Activated effector memory CD4-positive, alpha-beta T cell treated with Interleukin-2 at 50 U/mL for 16 hours (primary cell): ENCODE data around the gene ARHGEF6.
"Not testable (repeated sequence)": the region's sequence is repeated elsewhere in the genome, so short reads cannot be mapped to it uniquely, and the experiment has no call there.

Source experiments
- DNase-seq: peaks from one replicate; pipeline ENCODE4 v3.0.0-alpha.2; 2020

The ARHGEF6 gene

DNA sequence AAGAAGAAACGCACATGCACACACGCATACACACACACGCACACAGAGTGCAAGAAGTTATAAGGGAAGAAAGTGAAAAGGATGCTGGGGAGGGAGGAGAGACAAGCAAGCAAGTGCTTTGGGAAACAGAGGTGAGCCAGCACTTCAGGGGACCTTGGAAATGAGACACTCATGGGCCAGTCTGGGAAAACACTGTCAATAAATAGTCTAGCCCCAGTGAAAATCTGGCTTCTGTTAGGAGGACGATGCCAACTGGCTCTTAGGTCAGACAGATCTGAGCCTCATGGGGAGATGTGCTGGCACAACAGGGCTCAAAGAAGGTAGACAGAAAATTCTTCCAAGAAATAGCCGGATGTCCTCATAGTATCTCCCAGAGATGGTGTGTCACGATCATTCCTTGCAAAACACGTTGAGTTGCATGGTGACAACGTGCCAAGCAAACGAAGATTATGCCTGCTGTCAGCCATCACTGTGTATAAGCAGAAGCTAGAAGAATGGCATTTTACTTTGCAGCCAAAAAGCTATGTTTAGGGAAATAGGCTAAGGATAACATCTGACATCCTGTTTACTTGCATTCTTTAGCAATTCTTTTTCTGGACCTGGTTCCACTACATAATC is 557 bp upstream of the ARHGEF6 start:
- DNase-seq: no peak

DNA sequence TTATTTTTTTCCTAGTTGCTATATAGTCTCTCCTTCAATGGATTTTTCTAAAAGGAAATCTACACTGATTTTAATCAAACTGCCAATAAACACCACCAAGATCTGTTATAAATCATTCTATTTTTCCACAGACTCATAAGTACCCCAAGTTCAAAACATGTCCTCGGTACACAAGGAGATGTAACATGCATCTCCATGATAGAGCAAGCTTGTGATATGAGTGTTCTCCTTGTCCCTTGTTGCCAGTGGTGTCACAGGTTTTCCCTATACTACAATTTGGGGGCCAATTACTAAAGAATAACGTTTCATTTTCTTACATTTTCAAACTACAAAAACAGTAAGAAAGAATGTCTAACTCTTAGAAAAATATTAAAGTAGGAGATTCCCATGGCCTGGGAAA is 491 bp downstream of the ARHGEF6 start:
- DNase-seq: no peak

DNA sequence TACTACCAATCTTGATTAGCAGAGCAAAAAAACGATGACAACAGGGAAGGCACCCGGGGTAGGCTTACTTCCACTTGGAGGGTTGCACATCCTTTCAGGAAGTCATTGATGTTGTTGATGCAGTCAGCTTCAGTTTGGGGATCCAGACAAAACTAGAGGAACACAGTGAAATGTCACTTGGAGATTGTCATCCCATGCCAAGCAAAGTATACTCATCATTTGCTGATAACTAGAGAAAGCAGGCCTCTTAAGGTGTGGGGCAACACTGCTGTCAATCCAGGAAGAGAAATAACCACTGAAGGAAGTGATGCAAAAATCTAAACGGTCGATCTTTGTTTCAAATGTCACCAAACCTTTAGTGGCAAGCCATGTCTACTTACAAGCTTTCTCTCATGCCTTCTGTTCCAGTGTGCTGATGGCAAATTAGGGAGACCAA is 1.4 kb downstream of the ARHGEF6 start:
- no peak for DNase-seq

DNA sequence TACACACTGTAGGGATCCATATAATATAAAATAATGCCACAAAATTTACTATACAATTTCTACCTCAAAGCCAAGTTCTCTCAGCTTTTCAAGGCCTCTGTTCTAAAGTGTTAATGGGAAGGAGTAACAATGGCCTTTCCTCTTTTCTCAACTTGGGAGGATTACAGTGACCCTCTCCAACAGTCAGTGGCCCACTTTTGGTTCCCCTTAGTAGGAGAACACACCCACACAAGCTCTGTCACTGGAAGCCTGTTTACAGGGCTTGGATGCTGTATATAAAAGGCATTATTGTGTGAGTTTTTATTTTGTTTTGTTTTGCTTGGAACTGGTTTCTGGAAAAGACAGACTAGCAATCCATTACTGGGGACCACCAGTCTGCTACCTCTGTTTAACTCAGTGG is 1.8 kb downstream of the ARHGEF6 start:
- no peak for DNase-seq

DNA sequence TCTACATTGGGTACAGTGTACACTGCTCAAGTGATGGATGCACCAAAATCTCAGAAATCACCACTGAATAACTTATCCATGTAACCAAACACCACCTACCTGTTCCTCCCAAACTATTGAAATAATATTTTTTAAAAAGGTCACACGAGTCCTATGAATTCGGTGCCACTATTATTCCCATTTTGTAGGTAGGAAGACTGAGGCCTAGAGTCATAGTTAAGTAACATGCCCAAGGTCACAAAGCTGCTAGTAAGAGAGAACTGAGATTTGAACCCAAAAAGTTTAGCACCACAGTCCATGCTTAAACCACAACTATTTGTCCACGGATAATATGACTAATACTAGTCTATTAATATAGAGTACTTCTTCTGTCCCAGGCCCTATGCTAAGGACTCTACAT is 2.7 kb downstream of the ARHGEF6 start:
- DNase-seq: no peak

DNA sequence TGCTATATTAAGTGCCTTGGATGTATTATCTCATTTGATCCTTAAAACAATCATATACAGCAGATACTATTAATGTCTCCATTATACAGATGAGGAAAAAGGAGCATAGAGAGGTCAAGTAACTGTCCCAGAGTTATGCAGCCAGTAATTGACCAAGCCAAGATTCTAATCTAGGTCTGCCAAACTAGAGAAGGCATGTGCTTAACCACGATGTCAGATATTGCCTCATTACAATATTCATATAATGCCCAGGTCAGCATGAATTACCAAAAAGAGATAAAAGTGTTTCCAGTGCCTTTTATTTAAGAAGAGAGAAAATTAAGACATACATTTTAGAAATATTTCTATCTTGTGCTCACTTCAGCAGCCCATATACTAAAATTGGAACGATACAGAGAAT is 7.1 kb downstream of the ARHGEF6 start:
- DNase-seq: no peak

DNA sequence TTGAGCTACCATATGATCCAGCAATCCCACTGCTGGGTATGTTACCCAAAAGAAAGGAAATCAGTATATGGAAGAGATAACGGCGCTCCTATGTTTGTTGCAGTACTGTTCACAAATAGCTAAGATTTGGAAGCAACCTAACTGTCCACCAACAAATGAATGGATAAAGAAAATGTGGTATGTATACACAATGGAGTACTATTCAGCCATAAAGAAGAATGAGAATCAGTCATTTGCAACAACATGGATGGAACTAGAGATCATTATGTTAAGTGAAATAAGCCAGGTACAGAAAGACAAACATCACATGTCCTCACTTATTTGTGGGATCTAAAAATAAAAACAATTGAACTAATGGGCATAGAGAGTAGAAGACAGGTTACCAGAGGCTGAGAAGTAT is 8.9 kb downstream of the ARHGEF6 start:
- not testable (repeated sequence) for DNase-seq

DNA sequence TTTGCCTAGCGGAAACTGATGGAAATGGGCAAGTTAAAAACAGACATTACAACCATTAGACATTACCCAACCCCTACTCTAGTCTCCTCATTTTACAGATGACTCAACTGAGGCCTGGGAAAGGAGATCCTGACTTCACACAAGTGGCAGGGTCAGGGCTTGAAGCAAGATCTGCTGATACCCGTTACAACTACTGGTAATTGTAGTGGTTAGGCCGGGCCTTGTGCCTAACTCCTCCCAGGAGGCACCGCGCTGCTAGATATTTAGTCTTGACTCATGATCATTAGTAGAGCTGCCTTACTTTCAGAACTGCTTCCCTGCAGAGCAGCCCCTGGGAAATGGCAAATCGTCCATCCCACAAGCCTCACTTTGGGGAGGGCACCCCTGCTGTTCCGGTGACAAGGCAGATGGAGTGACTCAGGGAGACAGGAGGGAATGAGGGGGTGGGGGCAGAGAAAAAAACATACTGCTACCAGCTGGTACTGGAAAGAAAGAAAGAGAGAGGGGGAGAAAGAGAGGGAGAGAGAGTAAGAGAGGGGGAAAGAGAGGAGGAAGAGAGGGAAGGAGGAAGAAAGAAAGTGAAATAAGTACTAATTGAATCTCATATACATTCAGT is 12.2 kb downstream of the ARHGEF6 start:
- DNase-seq: no peak

DNA sequence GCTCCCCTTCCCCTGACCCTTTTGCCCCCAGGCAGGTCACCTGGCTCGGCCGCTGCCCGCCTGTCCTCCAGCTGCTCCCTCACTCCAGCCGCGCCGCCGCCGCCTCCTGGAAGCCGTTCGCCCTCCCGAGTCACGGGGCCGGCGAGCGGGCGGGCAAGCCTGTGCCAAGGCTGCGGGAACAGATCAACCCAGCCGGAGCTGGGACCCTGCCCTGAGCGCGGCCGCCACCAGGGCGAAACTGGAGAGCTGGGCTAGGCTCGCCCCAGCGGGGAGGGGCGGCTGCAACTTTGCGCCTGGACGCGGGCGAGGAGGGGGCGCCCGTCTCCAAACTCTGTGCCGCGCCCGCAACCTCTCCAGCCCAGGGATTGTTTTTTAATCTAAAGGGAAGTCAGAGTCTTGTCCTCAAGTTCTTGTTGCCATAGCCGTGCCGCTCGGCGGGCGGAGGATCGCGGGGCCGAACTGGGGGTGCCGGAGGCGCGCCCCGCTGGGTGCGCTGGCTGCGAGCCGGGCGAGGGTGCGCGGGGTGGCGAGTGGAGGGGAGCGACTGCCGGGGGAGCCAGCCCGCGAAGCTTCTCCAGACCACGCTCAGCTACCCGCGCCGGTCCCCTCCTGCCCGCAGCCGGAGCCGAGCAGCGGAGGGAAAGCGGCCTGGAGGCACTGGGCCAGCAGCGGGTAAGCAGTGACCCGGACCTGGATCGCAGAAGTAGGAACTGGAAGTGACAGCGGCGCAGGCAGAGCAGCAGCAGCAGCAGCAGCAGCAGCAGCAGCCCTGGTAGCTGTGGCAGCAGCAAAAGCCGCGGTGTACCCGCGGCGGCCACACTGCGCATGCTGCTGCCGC is 13.4 kb downstream of the ARHGEF6 start:
- peak; percentile 46 for DNase-seq

DNA sequence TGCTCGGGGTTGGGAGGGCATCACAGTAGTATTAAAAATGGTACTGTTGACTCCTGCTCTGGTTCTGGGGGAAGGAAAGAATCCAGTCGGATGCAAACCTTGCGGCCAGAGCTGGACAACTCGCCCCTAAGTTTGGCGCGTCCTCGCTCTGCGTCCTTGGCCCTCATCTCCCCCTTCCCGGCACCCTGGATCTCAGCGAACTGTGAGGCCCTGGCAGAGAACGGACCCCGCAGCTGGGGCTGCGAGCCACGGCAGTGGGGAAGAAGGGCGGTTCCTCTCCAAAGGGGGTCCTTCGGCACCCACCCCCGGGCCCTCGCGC is 14.0 kb downstream of the ARHGEF6 start:
- no peak for DNase-seq

DNA sequence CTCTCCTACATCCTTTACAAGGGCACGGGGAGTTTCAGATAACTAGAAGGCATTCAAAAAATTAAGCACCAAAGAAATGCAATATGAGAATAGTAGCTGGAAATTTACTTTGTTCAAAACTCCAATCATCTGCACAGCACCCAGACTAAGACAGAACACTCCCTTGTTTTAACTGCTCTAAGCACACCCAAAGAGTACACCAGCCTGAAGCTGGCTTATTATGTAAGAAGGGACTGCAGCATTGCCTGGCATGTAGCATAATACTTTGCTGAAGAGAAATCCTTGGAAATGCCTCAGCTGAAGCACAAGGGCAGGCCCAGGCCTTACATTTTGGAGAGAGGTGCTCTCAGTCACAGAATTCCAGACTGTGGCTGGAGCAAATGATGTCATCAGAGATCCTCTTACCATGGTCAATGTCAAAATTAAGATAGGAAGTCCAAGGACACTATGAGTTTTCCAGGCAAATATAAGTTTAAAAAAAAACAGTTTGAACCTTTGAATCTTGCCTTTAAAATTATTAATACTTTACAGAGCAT is 14.8 kb downstream of the ARHGEF6 start:
- DNase-seq: no peak

DNA sequence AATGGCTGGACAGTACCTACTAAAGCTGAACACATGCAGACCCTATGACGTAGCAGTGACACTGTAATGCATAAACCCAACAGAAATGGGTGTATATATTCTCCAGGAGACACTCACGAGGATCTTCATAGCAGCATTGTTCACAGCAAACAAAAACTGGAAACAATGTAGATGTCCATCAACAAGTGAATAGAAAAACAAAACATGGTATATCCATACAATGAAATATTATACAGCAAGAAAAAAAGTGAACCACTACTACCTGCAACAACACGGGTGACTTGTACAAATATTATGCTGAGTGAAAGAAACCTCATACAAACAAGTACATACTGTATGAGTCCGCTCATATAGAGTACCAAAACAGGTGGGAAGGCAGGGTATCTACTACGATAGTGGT is 16.5 kb downstream of the ARHGEF6 start:
- DNase-seq: no peak

DNA sequence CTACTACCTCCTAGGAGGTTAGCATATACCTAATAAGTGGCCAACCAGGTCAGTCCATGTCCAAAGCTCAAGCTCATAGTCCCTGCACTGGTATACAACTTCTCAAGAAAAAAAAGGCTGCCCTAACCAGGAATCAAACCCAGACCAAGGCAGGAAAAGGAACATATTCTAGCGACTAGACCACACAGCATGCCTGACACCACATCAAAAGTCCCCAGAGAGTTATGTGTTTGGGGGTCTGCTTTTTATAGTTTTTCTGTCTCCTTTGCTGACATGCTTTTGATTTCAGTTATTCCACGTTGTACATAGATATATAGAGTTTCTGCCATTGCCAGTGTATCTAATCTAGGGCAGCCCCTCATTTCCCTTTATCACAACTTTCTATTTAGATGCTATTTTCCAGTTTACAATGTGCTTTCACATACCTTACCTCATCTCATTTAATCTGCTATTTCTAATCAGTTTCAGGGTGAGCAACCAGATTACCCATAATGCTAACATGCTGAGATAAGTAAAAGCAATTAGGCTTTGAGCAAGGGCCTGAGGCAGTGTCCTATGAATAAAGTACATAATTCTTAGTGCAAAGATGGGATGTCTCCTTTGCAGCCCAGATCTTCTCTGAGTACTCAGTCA is 17.8 kb downstream of the ARHGEF6 start:
- no peak for DNase-seq

DNA sequence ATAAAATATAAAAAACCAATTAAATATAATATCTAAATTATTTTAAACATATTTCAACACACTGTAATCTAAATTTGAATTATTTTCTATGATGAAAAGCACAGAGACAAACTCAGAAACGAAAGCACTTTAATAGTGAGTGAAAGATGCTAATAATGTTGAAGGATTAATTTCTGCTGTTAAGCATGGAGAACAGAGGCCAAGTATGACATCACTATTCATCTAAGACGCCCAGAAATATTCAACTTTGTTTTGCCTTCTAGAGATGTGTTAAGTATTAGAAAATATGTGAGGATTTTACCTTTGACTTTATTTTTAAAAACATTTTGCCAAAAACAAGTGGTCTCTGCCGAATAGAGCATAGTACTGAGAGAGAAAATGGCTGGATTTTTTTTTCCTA is 19.3 kb downstream of the ARHGEF6 start:
- no peak for DNase-seq

DNA sequence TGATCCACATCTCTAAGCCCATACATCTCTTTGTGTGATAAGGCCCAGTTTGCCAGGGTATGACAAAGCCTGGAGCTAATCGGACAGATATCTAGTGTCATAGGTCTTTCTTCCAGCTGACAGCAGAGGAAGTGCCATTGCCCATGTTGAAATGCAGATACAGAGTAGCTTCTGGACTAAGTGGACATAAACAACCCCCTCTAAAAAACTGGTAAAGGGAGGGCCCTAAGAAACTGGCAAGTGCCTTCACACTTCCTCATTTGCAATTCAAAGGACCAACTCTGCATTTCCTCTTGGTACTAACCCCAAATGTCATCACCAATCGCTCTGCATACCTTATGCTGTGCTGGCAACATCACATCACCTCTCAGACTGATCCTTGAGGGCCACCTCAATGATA is 20.8 kb downstream of the ARHGEF6 start:
- DNase-seq: no peak

DNA sequence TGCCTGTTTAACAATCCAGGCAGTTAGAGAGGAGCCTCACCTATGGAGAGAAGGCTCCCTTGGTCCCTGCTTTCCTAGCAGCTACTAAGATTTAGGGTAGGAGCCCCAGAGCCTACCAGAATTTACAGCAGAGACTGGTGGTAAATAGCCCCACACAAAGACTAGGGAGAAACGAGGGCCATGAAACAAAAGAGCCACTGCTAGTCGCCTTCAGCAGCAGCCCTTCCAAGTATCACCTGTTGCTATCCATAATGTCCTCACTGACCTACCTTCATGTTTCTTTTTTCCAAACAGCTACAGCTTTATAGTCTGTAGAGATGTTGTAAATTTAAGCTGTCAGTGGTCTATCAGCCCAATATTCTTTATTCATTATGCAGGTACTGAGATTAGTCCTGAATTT is 25.3 kb downstream of the ARHGEF6 start:
- DNase-seq: no peak

DNA sequence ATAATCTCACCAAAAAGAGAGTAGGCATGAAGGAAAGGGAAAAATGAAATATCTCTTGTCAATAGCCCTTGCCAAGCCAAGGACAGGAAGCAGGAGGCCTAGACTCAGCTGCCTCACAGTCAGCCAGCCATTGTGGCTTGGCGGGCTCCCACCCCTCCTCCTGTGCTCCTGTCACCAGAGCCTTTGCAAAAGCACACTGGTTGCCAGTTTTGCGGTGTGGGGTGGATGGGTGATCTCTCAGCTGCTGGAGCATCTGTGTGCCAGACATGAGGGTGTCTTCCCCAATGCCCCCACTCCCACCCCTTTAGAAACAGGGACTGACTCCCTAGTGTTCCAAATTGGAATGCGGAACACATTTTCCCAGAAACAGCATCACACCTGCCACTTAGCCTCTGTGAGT is 26.1 kb downstream of the ARHGEF6 start:
- no peak for DNase-seq

DNA sequence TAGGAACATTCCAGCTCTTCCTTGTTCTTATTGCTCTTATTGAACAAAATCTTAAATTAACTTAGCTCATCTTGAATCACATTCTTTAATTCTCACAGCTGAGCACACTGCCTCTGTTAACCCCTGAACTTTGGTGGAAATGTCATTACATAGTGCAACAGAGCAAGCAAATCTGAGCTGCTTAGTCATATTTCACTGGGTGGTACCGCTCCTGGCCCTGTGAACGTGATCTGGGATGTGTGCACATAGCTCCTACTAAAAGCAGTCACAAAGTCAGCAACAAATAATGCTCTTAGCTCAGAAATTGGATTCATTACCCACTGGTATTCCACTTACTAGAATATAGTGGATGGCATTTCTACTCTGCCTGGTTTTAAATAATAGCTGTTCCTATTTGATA is 27.9 kb downstream of the ARHGEF6 start:
- DNase-seq: no peak

DNA sequence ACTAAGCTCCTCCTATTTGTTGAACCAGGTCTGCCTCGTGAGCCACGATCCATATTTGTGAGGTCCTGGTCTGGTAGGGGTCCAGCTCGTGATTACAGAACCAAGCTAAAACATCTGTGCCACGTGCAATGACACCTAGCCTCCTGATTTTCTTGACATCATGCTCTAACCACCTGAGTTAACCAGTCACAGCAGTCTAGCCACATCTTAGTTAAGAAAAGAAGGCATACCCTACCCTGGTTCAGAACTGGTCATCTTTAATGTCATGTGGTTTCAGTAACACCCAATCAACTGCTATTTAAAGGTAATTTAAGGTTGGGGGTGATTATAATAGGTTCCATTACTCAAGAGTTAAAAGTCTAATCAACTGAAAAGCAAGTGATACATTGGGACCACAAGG is 28.4 kb downstream of the ARHGEF6 start:
- DNase-seq: no peak

DNA sequence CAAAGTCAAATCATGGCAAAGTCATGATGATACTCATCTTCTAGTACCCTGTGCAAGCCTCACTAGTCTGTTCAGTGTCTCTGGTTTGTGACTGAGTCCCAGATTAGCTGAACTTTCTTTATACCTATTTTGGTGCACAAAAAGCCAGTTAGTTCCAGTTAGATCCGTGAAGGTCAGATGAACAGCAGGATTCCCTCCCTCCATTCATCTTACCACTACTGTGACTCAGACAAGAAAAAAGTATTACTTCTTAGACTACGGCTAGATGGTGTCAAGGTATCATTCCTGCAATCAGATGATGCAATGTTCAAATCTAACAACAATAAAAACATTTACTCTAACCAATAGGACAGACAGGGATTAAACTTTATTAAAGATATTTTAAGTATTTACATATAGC is 30.4 kb downstream of the ARHGEF6 start:
- DNase-seq: no peak

DNA sequence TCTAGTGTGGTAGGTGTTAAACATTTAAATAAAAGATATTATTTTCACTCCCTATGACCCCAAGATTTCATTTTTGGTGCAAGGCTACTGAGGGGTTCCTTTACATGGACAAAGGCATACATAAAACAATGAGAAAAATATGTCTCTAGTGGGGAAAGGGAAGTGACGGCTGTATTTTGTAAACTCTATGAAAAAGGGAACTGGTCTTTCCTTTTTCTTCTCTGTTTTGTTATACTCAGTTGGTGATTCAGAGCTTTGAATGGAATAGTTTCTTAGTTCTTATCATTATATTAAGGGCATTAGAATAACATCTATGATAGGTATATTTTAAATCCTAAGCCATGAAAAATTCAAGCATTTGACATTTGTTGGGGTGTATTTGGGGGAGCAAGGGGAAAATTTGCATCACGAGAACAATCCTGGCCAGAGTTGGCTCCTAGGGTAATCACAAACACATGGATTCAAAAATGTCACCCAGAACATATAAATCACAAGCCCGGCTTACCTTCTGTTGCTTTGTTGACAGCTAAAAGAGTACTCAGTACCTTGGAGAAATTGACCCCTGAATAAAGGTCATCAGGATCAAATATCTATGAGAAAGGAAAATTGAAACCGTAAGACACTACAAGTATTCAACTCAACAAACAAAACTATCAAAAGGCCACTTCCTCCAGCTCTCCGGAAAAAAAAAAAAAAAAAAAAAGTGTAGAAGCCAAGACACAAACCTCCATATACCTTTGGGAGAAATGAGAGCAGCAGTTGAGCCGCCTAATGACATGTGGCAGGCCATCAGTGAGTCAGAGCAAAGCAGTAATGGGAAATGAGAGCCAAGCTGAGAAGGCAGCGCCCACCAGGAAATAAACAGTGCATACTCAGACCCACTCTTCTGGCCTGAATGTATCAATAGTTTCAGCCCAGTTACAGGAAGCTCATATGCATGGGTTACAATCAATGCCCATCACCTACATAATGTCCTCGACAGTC is 33.4 kb downstream of the ARHGEF6 start:
- DNase-seq: no peak
